Fibroblast of villous mesenchyme (primary cell): ENCODE results near the gene ITM2B. TPM values are rescaled to one million over a fixed set of nuclear protein-coding genes. Genes with fewer than 3 reads are reported as not detected.

Experiments used
- DNase-seq: peaks from one replicate; pipeline ENCODE4 v3.0.0-alpha.2; 2010; ENCODE audit warnings: low read depth
- H3K4me3 ChIP-seq: 2 replicates; pipeline ENCODE4 v1.5.1; 2011; ENCODE audit warnings: low read depth, mild to moderate bottlenecking, low read length
- total RNA-seq: library from RNA; depleted of rRNA; stranded (reverse); fragments of >200 nt; gene quantifications from 2 replicates; pipeline ENCODE4 v1.2.3, GENCODE V29; 2012
- TF ChIP-seq, protein P1 (sequence below): IDR thresholded peaks from 2 replicates; pipeline ENCODE4 v1.5.1; 2012; ENCODE audit warnings: low read depth, mild to moderate bottlenecking, low read length; ENCODE audit not compliant: insufficient read depth

The ITM2B gene
- 112 and 122 TPM in 2 replicates for total RNA-seq

DNA sequence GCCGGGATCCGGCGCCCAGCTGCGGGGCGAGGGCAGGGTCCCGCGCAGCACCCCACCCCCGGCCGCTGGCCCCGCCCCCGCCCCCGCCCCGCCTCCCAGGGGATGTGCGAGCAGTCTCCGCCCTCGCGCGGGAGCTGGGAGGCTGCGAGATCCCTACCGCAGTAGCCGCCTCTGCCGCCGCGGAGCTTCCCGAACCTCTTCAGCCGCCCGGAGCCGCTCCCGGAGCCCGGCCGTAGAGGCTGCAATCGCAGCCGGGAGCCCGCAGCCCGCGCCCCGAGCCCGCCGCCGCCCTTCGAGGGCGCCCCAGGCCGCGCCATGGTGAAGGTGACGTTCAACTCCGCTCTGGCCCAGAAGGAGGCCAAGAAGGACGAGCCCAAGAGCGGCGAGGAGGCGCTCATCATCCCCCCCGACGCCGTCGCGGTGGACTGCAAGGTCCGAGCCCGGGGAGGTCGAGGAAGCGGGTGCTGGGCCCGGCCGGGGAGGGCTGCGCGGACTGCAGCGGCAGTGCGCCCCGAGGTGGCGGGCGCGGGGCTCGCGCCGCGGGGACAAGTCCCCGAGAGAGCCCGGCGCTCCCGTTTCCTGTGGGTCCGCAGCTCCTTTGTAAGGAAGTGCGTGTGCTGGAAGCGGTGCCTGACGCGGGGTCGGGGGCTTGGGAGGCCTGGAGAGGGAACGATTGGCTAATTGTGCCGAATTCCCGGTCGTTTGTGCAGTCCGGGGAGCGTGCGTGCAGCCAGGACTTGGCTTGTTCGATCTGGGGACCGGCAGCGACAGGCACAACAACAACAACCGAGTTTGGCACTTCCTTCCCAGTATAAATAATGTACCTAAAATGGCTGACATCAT is at the start of gene ITM2B:
Gene ITM2B, plus strand, starts transcription at position 161 of the 843 bp plus-strand sequence. Its CDS starts 155 bp downstream, at position 316.
- DNase-seq = peak; percentile 72
- TF ChIP-seq, protein P1, sequence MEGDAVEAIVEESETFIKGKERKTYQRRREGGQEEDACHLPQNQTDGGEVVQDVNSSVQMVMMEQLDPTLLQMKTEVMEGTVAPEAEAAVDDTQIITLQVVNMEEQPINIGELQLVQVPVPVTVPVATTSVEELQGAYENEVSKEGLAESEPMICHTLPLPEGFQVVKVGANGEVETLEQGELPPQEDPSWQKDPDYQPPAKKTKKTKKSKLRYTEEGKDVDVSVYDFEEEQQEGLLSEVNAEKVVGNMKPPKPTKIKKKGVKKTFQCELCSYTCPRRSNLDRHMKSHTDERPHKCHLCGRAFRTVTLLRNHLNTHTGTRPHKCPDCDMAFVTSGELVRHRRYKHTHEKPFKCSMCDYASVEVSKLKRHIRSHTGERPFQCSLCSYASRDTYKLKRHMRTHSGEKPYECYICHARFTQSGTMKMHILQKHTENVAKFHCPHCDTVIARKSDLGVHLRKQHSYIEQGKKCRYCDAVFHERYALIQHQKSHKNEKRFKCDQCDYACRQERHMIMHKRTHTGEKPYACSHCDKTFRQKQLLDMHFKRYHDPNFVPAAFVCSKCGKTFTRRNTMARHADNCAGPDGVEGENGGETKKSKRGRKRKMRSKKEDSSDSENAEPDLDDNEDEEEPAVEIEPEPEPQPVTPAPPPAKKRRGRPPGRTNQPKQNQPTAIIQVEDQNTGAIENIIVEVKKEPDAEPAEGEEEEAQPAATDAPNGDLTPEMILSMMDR = peak; percentile 36
- H3K4me3 ChIP-seq = peak within 1 kb of the TSS; percentile 97

DNA sequence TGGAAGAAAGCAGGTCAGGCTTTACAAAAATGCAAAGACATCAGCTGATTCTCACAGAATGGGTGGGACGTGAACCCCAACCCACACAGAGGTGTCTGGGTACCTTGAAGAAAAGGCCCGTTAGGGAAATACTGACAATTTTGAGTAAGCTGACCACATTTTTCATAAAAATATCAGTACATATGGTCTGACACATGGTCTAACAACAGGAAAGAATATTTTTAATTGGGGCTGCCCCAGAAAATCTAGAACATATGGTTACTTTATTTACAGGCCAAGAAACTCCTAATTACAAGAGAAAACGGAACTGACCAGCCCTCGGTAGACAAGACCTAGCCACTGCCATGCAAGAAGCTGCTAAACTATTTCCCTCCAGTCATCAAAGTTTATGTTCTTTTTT is 48.7 kb upstream of the ITM2B start:
- TF ChIP-seq, protein P1 = no peak
- no peak for DNase-seq
- no peak overlapping the region for H3K4me3 ChIP-seq

DNA sequence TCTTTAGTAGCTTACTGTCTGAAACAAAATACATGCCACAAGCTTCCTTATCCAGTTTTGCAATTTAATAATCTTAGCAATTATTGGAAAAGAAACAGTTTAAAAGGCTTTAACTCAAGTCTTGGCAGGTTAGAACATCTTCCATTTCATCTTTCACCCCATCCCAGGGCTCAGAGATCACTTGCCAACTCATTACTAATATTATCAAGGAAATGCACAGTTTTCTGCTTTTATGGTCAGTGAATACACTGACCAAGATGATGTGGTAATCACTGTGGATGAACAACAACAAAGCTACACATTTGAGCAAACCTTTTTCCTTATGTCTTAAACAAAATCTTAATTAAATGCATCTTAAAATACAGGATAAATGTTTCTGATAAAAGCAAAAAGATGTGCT is 48.0 kb upstream of the ITM2B start:
- H3K4me3 ChIP-seq = no peak overlapping the region
- DNase-seq = no peak
- TF ChIP-seq, protein P1 = no peak

DNA sequence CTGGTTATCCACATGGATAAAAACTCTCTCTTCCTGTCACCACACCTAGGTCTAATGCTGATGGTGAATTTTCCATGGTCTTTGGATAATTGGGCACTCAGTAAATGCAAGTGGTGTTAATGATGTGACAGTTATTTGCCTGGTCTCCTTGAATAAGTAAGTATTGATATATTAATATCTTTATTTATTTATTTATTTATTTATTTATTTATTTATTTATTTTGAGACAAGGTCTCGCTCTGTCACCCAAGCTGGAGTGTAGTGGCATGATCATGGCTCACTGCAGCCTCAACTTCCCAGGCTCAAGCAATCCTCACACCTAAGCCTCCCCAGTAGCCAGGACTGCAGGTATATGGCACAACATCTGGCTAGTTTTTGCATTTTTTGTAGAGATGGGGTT is 46.3 kb upstream of the ITM2B start:
- DNase-seq = no peak
- TF ChIP-seq, protein P1 = no peak
- H3K4me3 ChIP-seq = no peak overlapping the region

DNA sequence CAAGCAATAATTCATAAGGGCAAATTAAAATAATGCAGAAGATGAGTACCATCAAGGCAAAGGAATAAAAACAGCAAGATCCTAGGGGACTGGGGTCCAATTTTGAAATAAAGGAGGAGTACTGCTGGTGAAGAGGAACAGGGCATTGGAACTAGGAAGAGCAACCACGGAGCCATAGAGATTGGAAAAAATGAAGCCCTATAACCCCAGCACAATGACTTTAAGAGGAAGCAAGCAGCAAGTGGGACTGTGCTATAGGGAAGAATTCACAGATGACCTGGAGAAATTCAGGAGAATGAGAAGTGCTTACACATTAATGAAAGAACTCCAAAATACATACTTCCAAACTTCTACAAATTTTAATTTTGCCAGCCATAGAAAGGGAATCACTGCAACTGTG is 44.9 kb upstream of the ITM2B start:
- TF ChIP-seq, protein P1 = no peak
- H3K4me3 ChIP-seq = no peak overlapping the region
- DNase-seq = no peak

DNA sequence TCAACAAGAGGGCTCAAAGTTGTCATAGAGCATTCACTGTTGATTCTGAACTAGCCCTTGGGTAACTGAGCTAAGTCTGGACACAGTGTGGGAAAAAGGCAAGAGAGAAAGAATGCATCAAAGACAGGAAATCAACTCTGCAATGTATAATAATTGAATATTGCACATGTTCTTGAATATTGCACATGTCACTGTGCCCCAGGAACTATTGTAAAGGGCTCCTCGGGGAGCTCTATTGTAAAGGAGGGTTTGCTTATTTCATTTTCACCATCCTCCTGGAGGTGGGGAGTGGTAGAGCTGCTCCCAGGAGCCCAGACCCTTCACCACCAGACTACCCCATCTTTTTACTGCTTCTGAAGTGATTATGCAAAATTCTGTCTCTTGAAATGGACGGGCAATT is 44.4 kb upstream of the ITM2B start:
- TF ChIP-seq, protein P1 = no peak
- DNase-seq = no peak
- no peak overlapping the region for H3K4me3 ChIP-seq
